Smooth muscle cell (in vitro differentiated cells): ENCODE data around the gene ING4. TPM values are rescaled to one million over a fixed set of nuclear protein-coding genes. Genes with fewer than 3 reads are reported as not detected.

Source experiments
- DNase-seq: peaks from one replicate; lab custom pipeline; 2025; ENCODE audit not compliant: unreplicated experiment; lab: John Stamatoyannopoulos, UW
- H2AFZ ChIP-seq: fragments of 200-600 bp; sonication (generic); 2 replicates; pipeline ENCODE4 v1.6.0; 2016; ENCODE audit warnings: antibody characterized with exemption, low read depth, mild to moderate bottlenecking
- H3F3A ChIP-seq: fragments of 200-600 bp; sonication (generic); 2 replicates; pipeline ENCODE4 v1.6.0; 2017; ENCODE audit warnings: antibody characterized with exemption, low read depth
- H3K27ac ChIP-seq: fragments of 200-600 bp; sonication (generic); 2 replicates; pipeline ENCODE4 v1.5.1; 2016; ENCODE audit warnings: low read depth, mild to moderate bottlenecking
- H3K27me3 ChIP-seq: fragments of 200-600 bp; sonication (generic); 2 replicates; pipeline ENCODE4 v1.6.1; 2016; ENCODE audit warnings: low read depth, mild to moderate bottlenecking
- H3K36me3 ChIP-seq: fragments of 200-600 bp; sonication (generic); 2 replicates; pipeline ENCODE4 v1.5.1; 2016; ENCODE audit warnings: low read depth
- H3K4me1 ChIP-seq: fragments of 200-600 bp; sonication (generic); 2 replicates; pipeline ENCODE4 v1.5.1; 2016; ENCODE audit warnings: low read depth
- H3K4me2 ChIP-seq: fragments of 200-600 bp; sonication (generic); 2 replicates; pipeline ENCODE4 v1.6.0; 2016; ENCODE audit warnings: mild to moderate bottlenecking
- H3K4me3 ChIP-seq: fragments of 200-600 bp; sonication (generic); 2 replicates; pipeline ENCODE4 v1.5.1; 2016; ENCODE audit warnings: mild to moderate bottlenecking
- H3K79me2 ChIP-seq: fragments of 200-600 bp; sonication (generic); 2 replicates; pipeline ENCODE4 v1.6.0; 2016; ENCODE audit warnings: low read depth, mild to moderate bottlenecking
- H3K9ac ChIP-seq: fragments of 200-600 bp; sonication (generic); 2 replicates; pipeline ENCODE4 v1.6.0; 2016; ENCODE audit warnings: low read depth
- H3K9me3 ChIP-seq: fragments of 200-600 bp; sonication (generic); replicated peaks from 2 replicates; pipeline ENCODE4 v1.5.1; 2016; ENCODE audit warnings: low read depth
- H4K20me1 ChIP-seq: fragments of 200-600 bp; sonication (generic); 2 replicates; pipeline ENCODE4 v1.6.0; 2016; ENCODE audit warnings: low read depth
- CTCF ChIP-seq: fragments of 200-600 bp; sonication (generic); IDR thresholded peaks from 2 replicates; pipeline ENCODE4 v1.5.1; 2017; ENCODE audit warnings: borderline replicate concordance, mild to moderate bottlenecking, antibody characterized with exemption; ENCODE audit not compliant: insufficient read depth, poor library complexity, severe bottlenecking
- WGBS: methylation state at CpG from one replicate; pipeline ENCODE4 v1.1.7; 2016; ENCODE audit warnings: low lambda C conversion rate; 5-methylcytosine and 5-hydroxymethylcytosine counted together
- polyA plus RNA-seq: library from polyadenylated mRNA; unstranded; fragments of >200 nt; fragmentation: Nextera tagmentation; extraction: Ambion mirVana; gene quantifications from 2 replicates; pipeline ENCODE4 v1.2.1, GENCODE V29; 2016
- total RNA-seq: library from RNA; depleted of rRNA; stranded (reverse); fragments of >200 nt; gene quantifications from 2 replicates; pipeline ENCODE4 v1.2.3, GENCODE V29; 2014

Gene ING4
- total and polyA plus RNA-seq, 2 experiments from 2014 or later, result 24.8 to 27.0 TPM

- Histone ChIP-seq H3K27ac (no peak overlapping the region), H2AFZ (no peak overlapping the region), H3F3A (no peaks in the 10 kb centered on the region), H3K9ac (no peak overlapping the region), H3K27me3 (no peaks in the 10 kb centered on the region), H3K4me2 (no peak overlapping the region), H3K36me3 (no peaks in the 10 kb centered on the region), H3K4me3 (no peak overlapping the region), H3K79me2 (no peaks in the 10 kb centered on the region), H4K20me1 (no peaks in the 10 kb centered on the region), H3K4me1 (peaks cover 18% of the 10 kb centered on the region), H3K9me3 (no peaks in the 10 kb centered on the region)
- no peak for DNase-seq
- WGBS, result 89% methylated on average over 3 of the region's 3 CpGs
- TF ChIP-seq CTCF, result no peak
Measured at GRCh38 chr12:6631549-6631961, 31.4 kb downstream of the ING4 start.

- no peak overlapping the region for H3K27ac ChIP-seq
- 65% methylated on average over 5 of the region's 5 CpGs for WGBS
- no peak for DNase-seq
Measured at GRCh38 chr12:6630736-6631135, 32.2 kb downstream of the ING4 start.

GRCh38 chr12:6627616-6628015 lies 35.3 kb downstream of the ING4 start:
- Histone ChIP-seq H2AFZ (no peak overlapping the region), H3K36me3 (no peaks in the 10 kb centered on the region), H3F3A (no peaks in the 10 kb centered on the region), H3K4me2 (no peak overlapping the region), H3K27me3 (no peaks in the 10 kb centered on the region), H3K79me2 (no peaks in the 10 kb centered on the region), H3K9ac (no peak overlapping the region), H3K27ac (no peak overlapping the region), H3K9me3 (no peaks in the 10 kb centered on the region), H3K4me3 (no peak overlapping the region), H4K20me1 (no peaks in the 10 kb centered on the region), H3K4me1 (peaks cover 6% of the 10 kb centered on the region)
- WGBS, result 73% methylated on average over 7 of the region's 7 CpGs
- TF ChIP-seq CTCF, result no peak
- no peak for DNase-seq

More at GRCh38 chr12:6630736-6631135, 32.2 kb downstream of the ING4 start:
- no peak overlapping the region for H3K4me2 ChIP-seq
- no peaks in the 10 kb centered on the region for H3K27me3 ChIP-seq
- no peaks in the 10 kb centered on the region for H3F3A ChIP-seq
- H3K4me1 ChIP-seq, result peaks cover 16% of the 10 kb centered on the region
- TF ChIP-seq CTCF, result no peak
- H2AFZ ChIP-seq, result no peak overlapping the region
- H3K9ac ChIP-seq, result no peak overlapping the region
- H3K4me3 ChIP-seq, result no peak overlapping the region
- no peaks in the 10 kb centered on the region for H3K9me3 ChIP-seq
- H3K36me3 ChIP-seq, result no peaks in the 10 kb centered on the region
- no peaks in the 10 kb centered on the region for H4K20me1 ChIP-seq
- no peaks in the 10 kb centered on the region for H3K79me2 ChIP-seq

- Histone ChIP-seq H3K27ac (no peak overlapping the region), H3K9me3 (no peaks in the 10 kb centered on the region), H4K20me1 (no peaks in the 10 kb centered on the region), H3K9ac (no peak overlapping the region), H3K79me2 (no peaks in the 10 kb centered on the region), H3K4me2 (no peak overlapping the region), H3K36me3 (no peaks in the 10 kb centered on the region), H3K27me3 (no peaks in the 10 kb centered on the region), H3K4me3 (no peak overlapping the region), H3F3A (no peaks in the 10 kb centered on the region), H3K4me1 (no peaks in the 10 kb centered on the region), H2AFZ (no peak overlapping the region)
- DNase-seq, result no peak
- WGBS, result 93% methylated on average over 8 of the region's 8 CpGs
- TF ChIP-seq CTCF, result no peak
Measured at GRCh38 chr12:6626654-6627283, 36.1 kb downstream of the ING4 start.
